C4-2B (cell line): Measurements from ENCODE around the gene CUX1.
"Not testable (repeated sequence)": the region's sequence is repeated elsewhere in the genome, so short reads cannot be mapped to it uniquely, and the experiment has no call there.

Source experiments
- H3K27ac ChIP-seq: fragments of 450-650 bp; 2 replicates; pipeline ENCODE4 v1.5.1; 2017
- ZFX ChIP-seq: fragments of 450-650 bp; IDR thresholded peaks from 2 replicates; pipeline ENCODE4 v1.6.1; 2017
- TF ChIP-seq, protein P1 (sequence below): fragments of 450-650 bp; conservative IDR thresholded peaks from 2 replicates; pipeline ENCODE4 v1.5.1; 2017; ENCODE audit warnings: mild to moderate bottlenecking

Gene CUX1

GRCh38 chr7:102132209-102132752 is 314.9 kb downstream of the CUX1 start:
- TF ChIP-seq ZFX, result no peak
- TF ChIP-seq, protein P1, sequence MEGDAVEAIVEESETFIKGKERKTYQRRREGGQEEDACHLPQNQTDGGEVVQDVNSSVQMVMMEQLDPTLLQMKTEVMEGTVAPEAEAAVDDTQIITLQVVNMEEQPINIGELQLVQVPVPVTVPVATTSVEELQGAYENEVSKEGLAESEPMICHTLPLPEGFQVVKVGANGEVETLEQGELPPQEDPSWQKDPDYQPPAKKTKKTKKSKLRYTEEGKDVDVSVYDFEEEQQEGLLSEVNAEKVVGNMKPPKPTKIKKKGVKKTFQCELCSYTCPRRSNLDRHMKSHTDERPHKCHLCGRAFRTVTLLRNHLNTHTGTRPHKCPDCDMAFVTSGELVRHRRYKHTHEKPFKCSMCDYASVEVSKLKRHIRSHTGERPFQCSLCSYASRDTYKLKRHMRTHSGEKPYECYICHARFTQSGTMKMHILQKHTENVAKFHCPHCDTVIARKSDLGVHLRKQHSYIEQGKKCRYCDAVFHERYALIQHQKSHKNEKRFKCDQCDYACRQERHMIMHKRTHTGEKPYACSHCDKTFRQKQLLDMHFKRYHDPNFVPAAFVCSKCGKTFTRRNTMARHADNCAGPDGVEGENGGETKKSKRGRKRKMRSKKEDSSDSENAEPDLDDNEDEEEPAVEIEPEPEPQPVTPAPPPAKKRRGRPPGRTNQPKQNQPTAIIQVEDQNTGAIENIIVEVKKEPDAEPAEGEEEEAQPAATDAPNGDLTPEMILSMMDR, result no peak
- H3K27ac ChIP-seq, result no peak overlapping the region

GRCh38 chr7:102138676-102139075 is 321.2 kb downstream of the CUX1 start:
- H3K27ac ChIP-seq, result no peak overlapping the region
- TF ChIP-seq, protein P1, result no peak
- TF ChIP-seq ZFX, result no peak

DNA sequence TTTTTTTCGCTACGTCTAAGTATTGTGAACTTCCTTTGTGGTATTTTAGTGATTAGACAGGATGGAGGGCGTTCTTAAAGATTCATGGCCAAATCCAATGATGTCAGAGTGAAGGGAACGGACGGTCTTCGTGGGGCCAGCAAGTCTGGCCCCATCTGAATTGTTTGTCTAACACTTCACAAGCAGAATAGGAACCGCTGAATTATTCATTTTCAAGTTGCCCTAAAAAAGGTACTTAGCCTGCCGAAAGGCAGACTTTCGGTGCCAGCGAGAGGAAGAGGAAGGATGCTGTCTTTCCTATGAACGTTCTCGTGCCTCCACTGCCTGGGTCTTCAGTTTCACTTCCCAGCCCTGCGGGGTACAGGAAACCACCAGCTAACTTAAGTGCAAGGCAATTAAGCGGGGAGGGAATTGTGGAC is 323.5 kb downstream of the CUX1 start:
- TF ChIP-seq, protein P1, result no peak
- TF ChIP-seq ZFX, result no peak
- H3K27ac ChIP-seq, result no peak overlapping the region

GRCh38 chr7:102142433-102142832 is 325.0 kb downstream of the CUX1 start:
- not testable (repeated sequence) for H3K27ac ChIP-seq

- TF ChIP-seq, protein P1, result no peak
- TF ChIP-seq ZFX, result no peak
- H3K27ac ChIP-seq, result no peak overlapping the region
These were observed 328.7 kb downstream of the CUX1 start for GRCh38 chr7:102146122-102146521.

DNA sequence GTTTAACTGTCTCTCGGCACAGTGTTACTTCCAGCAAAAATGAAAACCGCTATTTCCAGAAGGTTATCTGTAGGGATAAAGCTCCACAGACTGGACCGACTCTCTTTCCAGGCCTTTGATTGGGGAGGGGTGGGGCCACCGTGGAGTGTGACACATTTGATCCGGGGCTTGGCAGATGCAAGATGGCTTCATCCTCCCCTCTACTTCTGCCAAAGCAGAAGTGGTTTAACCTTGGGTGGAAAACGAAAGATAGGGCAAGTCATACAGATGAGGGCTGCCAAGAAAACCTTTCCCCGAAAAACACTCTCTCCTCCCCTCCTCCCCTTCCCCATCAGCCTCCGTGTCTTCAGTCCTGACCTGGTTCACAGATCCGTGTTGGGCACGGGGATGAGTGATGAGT is 329.6 kb downstream of the CUX1 start:
- TF ChIP-seq ZFX, result no peak
- TF ChIP-seq, protein P1, result no peak
- H3K27ac ChIP-seq, result no peak overlapping the region

DNA sequence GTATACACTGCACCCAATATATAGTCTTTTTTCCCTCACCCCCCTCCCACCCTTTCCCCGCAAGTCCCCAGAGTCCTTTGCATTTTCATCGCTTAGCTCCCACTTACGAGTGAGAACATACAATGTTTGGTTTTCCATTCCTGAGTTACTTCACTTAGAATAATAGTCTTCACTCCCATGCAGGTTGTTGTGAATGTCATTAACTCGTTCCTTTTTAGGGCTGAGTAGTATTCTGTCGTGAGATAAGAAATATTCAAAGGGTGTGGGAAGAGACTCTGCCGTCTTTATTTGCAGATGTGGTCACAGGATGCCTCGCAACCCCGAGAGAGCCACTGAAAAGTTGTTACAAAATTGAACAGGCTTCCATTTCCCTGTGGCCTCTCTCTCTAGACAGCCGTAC is 331.4 kb downstream of the CUX1 start:
- no peak overlapping the region for H3K27ac ChIP-seq
- TF ChIP-seq, protein P1, result no peak
- TF ChIP-seq ZFX, result no peak

- H3K27ac ChIP-seq, result no peak overlapping the region
- TF ChIP-seq, protein P1, result no peak
- TF ChIP-seq ZFX, result no peak
These were observed 332.0 kb downstream of the CUX1 start for GRCh38 chr7:102149416-102149815.
